ENCODE results near the gene VWCE.

DNA sequence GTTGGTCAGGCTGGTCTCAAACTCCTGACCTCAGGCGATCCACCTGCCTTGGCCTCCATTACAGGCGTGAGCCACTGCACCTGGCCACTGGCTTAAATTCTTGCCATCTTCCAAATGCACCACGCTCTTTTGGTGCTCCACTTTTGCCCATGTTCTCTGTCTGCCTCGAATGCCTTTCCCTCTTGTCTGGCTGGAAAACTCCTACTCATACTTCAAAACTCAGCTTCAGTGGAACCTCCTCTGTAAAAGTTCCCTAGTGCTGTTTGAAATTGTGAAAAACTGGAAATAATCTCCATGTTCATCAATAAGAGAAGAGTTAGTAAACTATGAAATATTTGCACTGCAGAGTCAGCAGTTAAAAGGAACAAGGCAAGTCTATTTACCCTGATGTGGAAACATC, 11.5 kb downstream of the VWCE start:
- TF ChIP-seq, protein P1, sequence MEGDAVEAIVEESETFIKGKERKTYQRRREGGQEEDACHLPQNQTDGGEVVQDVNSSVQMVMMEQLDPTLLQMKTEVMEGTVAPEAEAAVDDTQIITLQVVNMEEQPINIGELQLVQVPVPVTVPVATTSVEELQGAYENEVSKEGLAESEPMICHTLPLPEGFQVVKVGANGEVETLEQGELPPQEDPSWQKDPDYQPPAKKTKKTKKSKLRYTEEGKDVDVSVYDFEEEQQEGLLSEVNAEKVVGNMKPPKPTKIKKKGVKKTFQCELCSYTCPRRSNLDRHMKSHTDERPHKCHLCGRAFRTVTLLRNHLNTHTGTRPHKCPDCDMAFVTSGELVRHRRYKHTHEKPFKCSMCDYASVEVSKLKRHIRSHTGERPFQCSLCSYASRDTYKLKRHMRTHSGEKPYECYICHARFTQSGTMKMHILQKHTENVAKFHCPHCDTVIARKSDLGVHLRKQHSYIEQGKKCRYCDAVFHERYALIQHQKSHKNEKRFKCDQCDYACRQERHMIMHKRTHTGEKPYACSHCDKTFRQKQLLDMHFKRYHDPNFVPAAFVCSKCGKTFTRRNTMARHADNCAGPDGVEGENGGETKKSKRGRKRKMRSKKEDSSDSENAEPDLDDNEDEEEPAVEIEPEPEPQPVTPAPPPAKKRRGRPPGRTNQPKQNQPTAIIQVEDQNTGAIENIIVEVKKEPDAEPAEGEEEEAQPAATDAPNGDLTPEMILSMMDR (IDR thresholded peaks at IDR 0.05) = no peak
- TF ChIP-seq POLR2AphosphoS5 (IDR thresholded peaks at IDR 0.05) = no peak
